Stimulated activated CD8-positive, alpha-beta memory T cell treated with anti-CD3 and anti-CD28 coated beads, Interleukin-12 subunit alpha, Interleukin-12 subunit beta, amount 100 ng/mL, for 24 hours (primary cell): ENCODE measurements around the gene MAN2A2.
"Not testable (repeated sequence)": the region's sequence is repeated elsewhere in the genome, so short reads cannot be mapped to it uniquely, and the experiment has no call there.

Experiments used
- DNase-seq: peaks from one replicate; pipeline ENCODE4 v3.0.0-alpha.2; 2020; ENCODE audit errors: extremely low read depth

MAN2A2 gene

GRCh38 chr15:90883976-90884718 lies 19.0 kb upstream of the MAN2A2 start, which contains the start of gene FES:
Gene FES (plus strand): TSS chr15:90884504. CDS start chr15:90885046, 542 bp downstream.
- no peak for DNase-seq

- DNase-seq, result no peak
These were observed 18.2 kb upstream of the MAN2A2 start for GRCh38 chr15:90884719-90885431.

- no peak for DNase-seq
These were observed 17.4 kb upstream of the MAN2A2 start for GRCh38 chr15:90885432-90886290.

- DNase-seq, result no peak
These were observed 16.8 kb upstream of the MAN2A2 start for GRCh38 chr15:90886291-90886614.

GRCh38 chr15:90887037-90887481 lies 16.0 kb upstream of the MAN2A2 start:
- DNase-seq, result no peak

GRCh38 chr15:90889313-90889730 lies 13.8 kb upstream of the MAN2A2 start:
- DNase-seq, result no peak

GRCh38 chr15:90889736-90890456 lies 13.2 kb upstream of the MAN2A2 start:
- DNase-seq, result no peak

- DNase-seq, result no peak
These were observed 12.3 kb upstream of the MAN2A2 start for GRCh38 chr15:90890839-90891238.

GRCh38 chr15:90891346-90891949 lies 11.7 kb upstream of the MAN2A2 start:
- no peak for DNase-seq

GRCh38 chr15:90892023-90892422 lies 11.1 kb upstream of the MAN2A2 start:
- no peak for DNase-seq

- no peak for DNase-seq
These were observed 10.5 kb upstream of the MAN2A2 start for GRCh38 chr15:90892498-90893174.

- no peak for DNase-seq
These were observed 9.7 kb upstream of the MAN2A2 start for GRCh38 chr15:90893175-90894090.

GRCh38 chr15:90895571-90896117 lies 7.5 kb upstream of the MAN2A2 start:
- DNase-seq, result no peak

GRCh38 chr15:90897131-90897655 lies 5.9 kb upstream of the MAN2A2 start:
- DNase-seq, result not testable (repeated sequence)

GRCh38 chr15:90901175-90902039 lies 1.7 kb upstream of the MAN2A2 start:
- DNase-seq, result no peak

GRCh38 chr15:90902040-90902839 lies 862 bp upstream of the MAN2A2 start:
- peak; percentile 47 for DNase-seq
